K562 (cell line): Measurements from ENCODE around the gene PEX5. TPM values are rescaled to one million over a fixed set of nuclear protein-coding genes. Genes with fewer than 3 reads are reported as not detected.

Source experiments
- ATAC-seq: fragments of 200-7000 bp; cut with Tn5 transposase; 3 replicates; pipeline ENCODE4 v1.9.1; 2020; ENCODE audit warnings: moderate library complexity
- BruUV-seq: library from RNA; stranded (reverse); fragments of 400-500 nt; replicated peaks from 2 replicates; lab custom pipeline; 2021; lab: Mats Ljungman, UMichigan
- CTCF ChIA-PET: fragments of 300-600 bp; formaldehyde crosslinking; extraction: SDS; loops from one replicate; lab custom pipeline; 2021; ENCODE audit warnings: low intra/inter-chr PET ratio; lab: Yijun Ruan, JAX
- POLR2A ChIA-PET: fragments of 300-600, 350-650 bp; sonication (Branson Sonifier 250); formaldehyde crosslinking; extraction: SDS; loops from one replicate; lab custom pipeline; 2021; ENCODE audit warnings: antibody characterized with exemption, inconsistent platforms; lab: Yijun Ruan, JAX
- DNase-seq, 4 experiments: peaks; one replicate each; pipeline versions ENCODE4 v3.0.0 to v3.0.0-alpha.2; 2011 to 2018; ENCODE audit warnings: low spot score in 3 of 4, mixed read lengths in 3 of 4; ENCODE audit errors: extremely low read depth in 1 of 4
- FAIRE-seq: peaks from 2 replicates; lab custom pipeline; 2011; peaks lifted over from hg19 to GRCh38; lab: Jason Lieb, UNC
- H2AFZ ChIP-seq: 2 replicates; pipeline ENCODE4 v1.6.0; 2011; ENCODE audit warnings: low read depth, low read length, control low read depth, inconsistent platforms
- H3K27ac ChIP-seq: fragments of 200-600 bp; 3 replicates; pipeline ENCODE4 v1.8.0; 2011; ENCODE audit warnings: low read depth, mild to moderate bottlenecking, control low read depth, inconsistent platforms, low read length, moderate library complexity, mixed read lengths; ENCODE audit errors: extremely low read depth
- H3K27me3 ChIP-seq, 2 experiments: fragments of 300-600 bp in 1 of 2; 2 replicates in 1 of 2; 3 replicates in 1 of 2; pipeline versions ENCODE4 v1.6.0 to v1.8.0; 2011; ENCODE audit warnings: inconsistent platforms in 2 of 2, low read length in 2 of 2, mild to moderate bottlenecking in 1 of 2, mixed read lengths in 1 of 2, moderate library complexity in 1 of 2; ENCODE audit not compliant: control insufficient read depth in 2 of 2, insufficient read depth in 2 of 2
- H3K36me3 ChIP-seq: fragments of 300-600 bp; 3 replicates; pipeline ENCODE4 v1.8.0; 2011; ENCODE audit warnings: mild to moderate bottlenecking, low read length, inconsistent platforms; ENCODE audit not compliant: control insufficient read depth, insufficient read depth
- H3K4me1 ChIP-seq, 2 experiments: fragments of 200-600 bp in 1 of 2; replicated peaks in 1 of 2; 2 replicates in 1 of 2; 3 replicates in 1 of 2; pipeline versions ENCODE4 v1.5.1 to v1.8.0; 2011; ENCODE audit warnings: inconsistent platforms in 2 of 2, low read length in 2 of 2, mild to moderate bottlenecking in 1 of 2, mixed read lengths in 1 of 2, moderate library complexity in 1 of 2; ENCODE audit not compliant: control insufficient read depth in 2 of 2, insufficient read depth in 2 of 2
- H3K4me2 ChIP-seq: 2 replicates; pipeline ENCODE4 v1.6.1; 2011; ENCODE audit warnings: low read length, control low read depth, inconsistent platforms, mixed read lengths; ENCODE audit not compliant: insufficient read depth
- H3K4me3 ChIP-seq: fragments of 200-600 bp; sonication (generic), shearing (Covaris generic); 2 replicates; pipeline ENCODE4 v1.5.1; 2016; ENCODE audit warnings: control low read depth, inconsistent platforms
- H3K79me2 ChIP-seq: fragments of 200-600 bp; 3 replicates; pipeline ENCODE4 v1.8.0; 2011; ENCODE audit warnings: low read length, inconsistent platforms; ENCODE audit not compliant: control insufficient read depth, insufficient read depth
- H3K9ac ChIP-seq, 2 experiments: 2 replicates each; pipeline versions ENCODE4 v1.6.0 to v1.6.1; 2011; ENCODE audit warnings: low read depth in 2 of 2, low read length in 2 of 2, control low read depth in 1 of 2, inconsistent platforms in 1 of 2, mild to moderate bottlenecking in 1 of 2, mixed read lengths in 1 of 2; ENCODE audit not compliant: insufficient read depth in 1 of 2
- H3K9me1 ChIP-seq: one replicate; pipeline ENCODE4 v1.6.0; 2011; ENCODE audit warnings: inconsistent platforms, mild to moderate bottlenecking, low read length, moderate library complexity; ENCODE audit not compliant: control insufficient read depth, insufficient read depth
- H3K9me3 ChIP-seq: replicated peaks from 2 replicates; pipeline ENCODE4 v1.5.1; 2011; ENCODE audit warnings: low read depth, low read length, inconsistent platforms; ENCODE audit not compliant: control insufficient read depth, insufficient read depth
- H4K20me1 ChIP-seq: replicated peaks from 2 replicates; pipeline ENCODE4 v1.6.1; 2011; ENCODE audit warnings: low read length, inconsistent platforms, mixed read lengths; ENCODE audit not compliant: control insufficient read depth, insufficient read depth
- DPF2 ChIP-seq: fragments of 450-650 bp; IDR thresholded peaks from 2 replicates; pipeline ENCODE4 v1.6.1; 2016
- MYBL2 ChIP-seq, 2 experiments: fragments of 450-650 bp in 1 of 2; sonication (generic) in 1 of 2; formaldehyde crosslinking in 1 of 2; IDR thresholded peaks; 2 replicates each; pipeline versions ENCODE4 v1.6.1 to v1.8.1; 2017 to 2022; ENCODE audit warnings: borderline replicate concordance in 1 of 2, inconsistent platforms in 1 of 2, low read depth in 1 of 2, mild to moderate bottlenecking in 1 of 2, missing genetic modification reagents in 1 of 2, moderate library complexity in 1 of 2
- NR1H2 ChIP-seq: sonication (generic); formaldehyde crosslinking; IDR thresholded peaks from 2 replicates; pipeline ENCODE4 v1.4.0; 2020; ENCODE audit warnings: mild to moderate bottlenecking, missing genetic modification reagents
- PML ChIP-seq: IDR thresholded peaks from 2 replicates; pipeline ENCODE4 v1.6.1; 2012; ENCODE audit warnings: low read length, inconsistent platforms
- RCOR1 ChIP-seq, 2 experiments: IDR thresholded peaks; 2 replicates each; pipeline ENCODE4 v1.6.1; 2012; ENCODE audit warnings: low read depth in 2 of 2, low read length in 2 of 2, borderline replicate concordance in 1 of 2, improper control_type of control experiment in 1 of 2
- SAFB ChIP-seq: fragments of 200-400 bp; formaldehyde crosslinking; IDR thresholded peaks from 2 replicates; pipeline ENCODE4 v1.6.1; 2017; ENCODE audit warnings: low read depth, low read length, borderline replicate concordance
- SLC30A9 ChIP-seq: fragments of 250-450 bp; sonication (Bioruptor Pico); IDR thresholded peaks from 2 replicates; pipeline ENCODE4 v1.8.0; 2022; ENCODE audit warnings: mild to moderate bottlenecking, moderate library complexity
- SP1 ChIP-seq: sonication (generic); formaldehyde crosslinking; IDR thresholded peaks from 2 replicates; pipeline ENCODE4 v1.8.1; 2022; ENCODE audit warnings: mild to moderate bottlenecking, missing genetic modification reagents
- SRSF3 ChIP-seq: fragments of 200-400 bp; formaldehyde crosslinking; IDR thresholded peaks from 2 replicates; pipeline ENCODE4 v1.6.1; 2016; ENCODE audit warnings: mild to moderate bottlenecking, low read length, moderate library complexity; ENCODE audit not compliant: insufficient read depth
- THAP7 ChIP-seq: fragments of 250-450 bp; sonication (Bioruptor Pico); IDR thresholded peaks from 2 replicates; pipeline ENCODE4 v1.5.0; 2021
- THRA ChIP-seq: fragments of 450-650 bp; IDR thresholded peaks from 2 replicates; pipeline ENCODE4 v1.6.1; 2017; ENCODE audit warnings: mild to moderate bottlenecking, moderate library complexity
- TRIM28 ChIP-seq: fragments of 450-650 bp; IDR thresholded peaks from 2 replicates; pipeline ENCODE4 v1.6.1; 2017
- ZNF384 ChIP-seq: IDR thresholded peaks from 2 replicates; pipeline ENCODE4 v1.6.1; 2012; ENCODE audit warnings: low read depth, low read length, improper control_type of control experiment
- WGBS: fragments of 100-300 bp; shearing (Covaris generic); methylation state at CpG from one replicate; pipeline ENCODE4 v1.1.6; 2016; ENCODE audit warnings: low coverage, mixed read lengths; ENCODE audit not compliant: insufficient coverage; ENCODE audit errors: missing lambda C conversion rate; 5-methylcytosine and 5-hydroxymethylcytosine counted together
- in situ Hi-C: fragments of 300-500 bp; cut with MboI; formaldehyde crosslinking; loops from 4 replicates; pipeline ENCODE4 v1.15.0; 2018; ENCODE audit warnings: inconsistent platforms, mixed read lengths
- intact Hi-C: fragments of 100-400 bp; cut with micrococcal nuclease; formaldehyde crosslinking; loops from 2 replicates; pipeline ENCODE4 v1.14.2; 2022
- polyA plus RNA-seq, 8 experiments: library from polyadenylated mRNA; depleted of rRNA in 4 of 8; stranded (reverse) in 5 of 8; unstranded in 3 of 8; fragments of >200 nt; fragmentation: Nextera tagmentation in 2 of 8; fragmentation: Illumina TruSeq in 1 of 8; extraction: Ambion mirVana in 2 of 8; extraction: Trizol in 1 of 8; gene quantifications; 2 replicates each; pipeline versions ENCODE4 v1.2.1 to v1.2.3, GENCODE V29; 2011 to 2014; ENCODE audit warnings: inconsistent platforms in 1 of 8, missing spikeins in 1 of 8
- total RNA-seq, 7 experiments: library from RNA; depleted of rRNA in 6 of 7; stranded (reverse); fragments of >200 nt in 6 of 7; fragmentation: Illumina TruSeq in 2 of 7; extraction: Trizol in 2 of 7; gene quantifications; 2 replicates each; pipeline versions ENCODE4 v1.2.1 to v1.2.3, GENCODE V29; 2011 to 2021; ENCODE audit warnings: low replicate concordance in 1 of 7
- TF ChIP-seq, protein P1 (sequence below): fragments of 450-650 bp; IDR thresholded peaks from 2 replicates; pipeline ENCODE4 v1.6.1; 2016
- TF ChIP-seq, protein P2 (sequence below): fragments of 450-650 bp; formaldehyde crosslinking; IDR thresholded peaks from 2 replicates; pipeline ENCODE4 v1.4.0; 2022; ENCODE audit warnings: missing genetic modification characterization

Gene PEX5
- total and polyA plus RNA-seq, 9 of the 15 experiments (the other 6 are each of a cell fraction or from before 2014, with no cell fraction given): 1.4 to 26.1 (median 14.0) TPM

DNA sequence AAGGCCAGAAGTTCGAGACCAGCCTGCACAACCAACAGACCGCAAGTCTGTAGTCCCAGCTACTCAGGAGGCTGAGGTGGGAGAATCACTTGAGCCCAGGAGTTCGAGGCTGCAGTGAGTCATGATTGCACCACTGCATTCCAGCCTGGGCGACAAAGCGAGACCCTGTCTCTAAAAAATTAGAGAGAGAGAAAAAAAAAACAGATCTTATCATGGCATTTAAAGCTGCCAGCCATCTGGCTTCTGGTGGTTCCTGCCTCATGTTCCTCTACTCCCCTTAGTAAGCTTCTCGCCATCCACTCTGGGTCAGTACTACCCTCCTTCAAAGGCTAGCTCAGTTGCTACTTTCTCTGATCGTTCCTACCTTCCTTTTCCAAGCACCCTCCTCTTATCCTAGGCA lies 43.3 kb upstream of the PEX5 start (continued):
- no peak for TF ChIP-seq THAP7 (CRISPR knock-in tag)
- TF ChIP-seq, protein P1, sequence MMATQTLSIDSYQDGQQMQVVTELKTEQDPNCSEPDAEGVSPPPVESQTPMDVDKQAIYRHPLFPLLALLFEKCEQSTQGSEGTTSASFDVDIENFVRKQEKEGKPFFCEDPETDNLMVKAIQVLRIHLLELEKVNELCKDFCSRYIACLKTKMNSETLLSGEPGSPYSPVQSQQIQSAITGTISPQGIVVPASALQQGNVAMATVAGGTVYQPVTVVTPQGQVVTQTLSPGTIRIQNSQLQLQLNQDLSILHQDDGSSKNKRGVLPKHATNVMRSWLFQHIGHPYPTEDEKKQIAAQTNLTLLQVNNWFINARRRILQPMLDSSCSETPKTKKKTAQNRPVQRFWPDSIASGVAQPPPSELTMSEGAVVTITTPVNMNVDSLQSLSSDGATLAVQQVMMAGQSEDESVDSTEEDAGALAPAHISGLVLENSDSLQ: no peak
- TF ChIP-seq TRIM28: no peak
- TF ChIP-seq DPF2: no peak

DNA sequence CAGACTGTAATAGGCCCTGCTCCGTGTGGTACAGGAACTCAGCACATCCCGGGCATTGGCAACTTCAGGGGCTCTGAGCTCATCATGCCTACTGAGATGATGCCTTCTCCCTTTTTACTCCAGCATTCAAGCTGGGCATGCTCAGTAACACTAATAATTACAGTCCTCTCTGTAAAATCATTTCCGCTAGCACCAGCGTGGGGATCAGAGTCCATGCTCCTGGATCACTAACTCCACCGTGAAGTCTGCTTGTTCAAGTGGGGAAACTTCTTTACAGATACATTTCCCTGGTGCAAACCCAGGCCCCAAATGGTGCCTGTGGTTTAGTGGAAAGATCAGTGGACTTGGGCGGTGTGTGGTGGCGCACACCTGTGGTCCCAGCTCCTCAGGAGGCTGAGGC lies 42.6 kb upstream of the PEX5 start:
- peaks cover 35% of the 10 kb centered on the region; the same call in 2 of the 3 replicates for H3K36me3 ChIP-seq
- DNase-seq (no peak), FAIRE-seq (no peak), ATAC-seq (no peak)
- no peaks in the 10 kb centered on the region for H3K9me3 ChIP-seq
- no peak overlapping the region for H2AFZ ChIP-seq
- no peaks in the 10 kb centered on the region for H3K9me1 ChIP-seq
- intact Hi-C loops (no loop called here), in situ Hi-C loops (no loop called here)
- H3K4me1 ChIP-seq: peaks cover 7 to 10% of the 10 kb centered on the region in 2 experiments; a peak in 3 of 5 replicates
- WGBS: 86% methylated on average over 5 of the region's 7 CpGs
- POLR2A ChIA-PET: no interaction called here
- H4K20me1 ChIP-seq: no peaks in the 10 kb centered on the region
- CTCF ChIA-PET: no interaction called here
- no peaks in the 10 kb centered on the region for H3K79me2 ChIP-seq
- BruUV-seq: no TSS peak
- no peak for TF ChIP-seq NR1H2 (CRISPR knock-in tag)
- no peak for TF ChIP-seq SLC30A9 (CRISPR knock-in tag)
- TF ChIP-seq MYBL2 (IDR thresholded peaks at IDR 0.05; ENCODE audit: low read depth): no peak
- no peak for TF ChIP-seq MYBL2 (CRISPR knock-in tag; IDR thresholded peaks at IDR 0.05; ENCODE audit: borderline replicate concordance)
- TF ChIP-seq, protein P2, sequence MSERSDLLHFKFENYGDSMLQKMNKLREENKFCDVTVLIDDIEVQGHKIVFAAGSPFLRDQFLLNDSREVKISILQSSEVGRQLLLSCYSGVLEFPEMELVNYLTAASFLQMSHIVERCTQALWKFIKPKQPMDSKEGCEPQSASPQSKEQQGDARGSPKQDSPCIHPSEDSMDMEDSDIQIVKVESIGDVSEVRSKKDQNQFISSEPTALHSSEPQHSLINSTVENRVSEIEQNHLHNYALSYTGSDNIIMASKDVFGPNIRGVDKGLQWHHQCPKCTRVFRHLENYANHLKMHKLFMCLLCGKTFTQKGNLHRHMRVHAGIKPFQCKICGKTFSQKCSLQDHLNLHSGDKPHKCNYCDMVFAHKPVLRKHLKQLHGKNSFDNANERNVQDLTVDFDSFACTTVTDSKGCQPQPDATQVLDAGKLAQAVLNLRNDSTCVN (CRISPR knock-in tag): no peak
- TF ChIP-seq PML: no peak
- no peak for TF ChIP-seq THRA
- no peak for TF ChIP-seq RCOR1 (IDR thresholded peaks at IDR 0.05; ENCODE audit: borderline replicate concordance in 1 of 2, low read depth in 2 of 2, low read length in 2 of 2)
- no peak for TF ChIP-seq SAFB
- TF ChIP-seq ZNF384: no peak
- no peak for TF ChIP-seq SRSF3
- TF ChIP-seq SP1 (CRISPR knock-in tag): no peak
- no peak overlapping the region for H3K27ac ChIP-seq
- H3K4me2 ChIP-seq: no peak overlapping the region
- no peak overlapping the region for H3K4me3 ChIP-seq
- no peaks in the 10 kb centered on the region for H3K27me3 ChIP-seq
- no peak overlapping the region for H3K9ac ChIP-seq
